Measurements from ENCODE around the gene FRS2.

- TF ChIP-seq POLR2AphosphoS5 (IDR thresholded peaks at IDR 0.05; ENCODE audit: borderline replicate concordance, low read depth, low read length) (no peak), EZH2 (IDR thresholded peaks at IDR 0.05) (no peak)
Measured at GRCh38 chr12:69457433-69457832, 12.8 kb upstream of the FRS2 start.
